GM12801 (cell line): ENCODE measurements around the gene KAZN.

Experiments used
- CTCF ChIP-seq: IDR thresholded peaks from one replicate; pipeline ENCODE4 v1.5.1; 2011; ENCODE audit warnings: control low read depth; ENCODE audit not compliant: insufficient read length; ENCODE audit errors: extremely low read depth

Gene KAZN

GRCh38 chr1:15055736-15056415 is 457.4 kb downstream of the KAZN start:
- no peak for TF ChIP-seq CTCF

- TF ChIP-seq CTCF: no peak
Observed at GRCh38 chr1:15056515-15057285, 458.2 kb downstream of the KAZN start.

- TF ChIP-seq CTCF: no peak
Observed at GRCh38 chr1:15057834-15058233, 459.3 kb downstream of the KAZN start.

- no peak for TF ChIP-seq CTCF
Observed at GRCh38 chr1:15058261-15058660, 459.8 kb downstream of the KAZN start.

- no peak for TF ChIP-seq CTCF
Observed at GRCh38 chr1:15060104-15060503, 461.6 kb downstream of the KAZN start.

GRCh38 chr1:15062479-15063099 is 464.1 kb downstream of the KAZN start:
- no peak for TF ChIP-seq CTCF

GRCh38 chr1:15063346-15063745 is 464.9 kb downstream of the KAZN start:
- no peak for TF ChIP-seq CTCF
